Fibroblast of skin of abdomen (primary cell): ENCODE measurements around the gene PRKD1. TPM values are rescaled to one million over a fixed set of nuclear protein-coding genes. Genes with fewer than 3 reads are reported as not detected.

ENCODE experiments used
- DNase-seq: peaks from one replicate; pipeline ENCODE4 v3.0.0-alpha.2; 2013
- polyA plus RNA-seq, 2 experiments: library from polyadenylated mRNA; unstranded; fragments of 120-200 nt; gene quantifications; one replicate each; pipeline ENCODE4 v1.2.1, GENCODE V29; 2013; ENCODE audit not compliant: insufficient read length in 2 of 2

Gene PRKD1
- polyA plus RNA-seq (2013, experiment 1 of 2; ENCODE audit: insufficient read length), result 29.1 TPM
- 30.8 TPM for polyA plus RNA-seq (2013, experiment 2 of 2; ENCODE audit: insufficient read length)

- peak; percentile 75 for DNase-seq
Measured at GRCh38 chr14:29927376-29928116, at the start of gene PRKD1. TSS of gene PRKD1 (minus strand) at chr14:29927847.

GRCh38 chr14:29971101-29971500 lies 43.5 kb upstream of the PRKD1 start:
- DNase-seq, result no peak

GRCh38 chr14:29955087-29955486 lies 27.4 kb upstream of the PRKD1 start:
- peak; percentile 8 for DNase-seq

- DNase-seq, result no peak
Measured at GRCh38 chr14:29953501-29953900, 25.9 kb upstream of the PRKD1 start.

- DNase-seq, result no peak
Measured at GRCh38 chr14:29944091-29944490, 16.4 kb upstream of the PRKD1 start.

GRCh38 chr14:29941401-29941800 lies 13.8 kb upstream of the PRKD1 start:
- no peak for DNase-seq

GRCh38 chr14:29940482-29940881 lies 12.8 kb upstream of the PRKD1 start:
- DNase-seq, result no peak

- DNase-seq, result peak; percentile 20
Measured at GRCh38 chr14:29937116-29937515, 9.5 kb upstream of the PRKD1 start.

- peak; percentile 61 for DNase-seq
Measured at GRCh38 chr14:29930283-29930682, 2.6 kb upstream of the PRKD1 start.

- DNase-seq, result peak; percentile 2
Measured at GRCh38 chr14:29928117-29928640, 532 bp upstream of the PRKD1 start.

- DNase-seq, result peak; percentile 46
Measured at GRCh38 chr14:29926701-29927375, 809 bp downstream of the PRKD1 start.

- no peak for DNase-seq
Measured at GRCh38 chr14:29926228-29926627, 1.4 kb downstream of the PRKD1 start.

- DNase-seq, result peak; percentile 36
Measured at GRCh38 chr14:29925736-29926135, 1.9 kb downstream of the PRKD1 start.

- peak; percentile 89 for DNase-seq
Measured at GRCh38 chr14:29925101-29925722, 2.4 kb downstream of the PRKD1 start.

GRCh38 chr14:29919845-29920244 lies 7.8 kb downstream of the PRKD1 start:
- DNase-seq, result no peak

- DNase-seq, result peak; percentile 16
Measured at GRCh38 chr14:29918981-29919380, 8.7 kb downstream of the PRKD1 start.

- no peak for DNase-seq
Measured at GRCh38 chr14:29913566-29913965, 14.1 kb downstream of the PRKD1 start.

GRCh38 chr14:29911810-29912209 lies 15.8 kb downstream of the PRKD1 start:
- no peak for DNase-seq

GRCh38 chr14:29908652-29909577 lies 18.7 kb downstream of the PRKD1 start:
- no peak for DNase-seq

- no peak for DNase-seq
Measured at GRCh38 chr14:29906256-29906870, 21.3 kb downstream of the PRKD1 start.

GRCh38 chr14:29905543-29905942 lies 22.1 kb downstream of the PRKD1 start:
- DNase-seq, result no peak
